ENCODE data around the gene RETREG3.

DNA sequence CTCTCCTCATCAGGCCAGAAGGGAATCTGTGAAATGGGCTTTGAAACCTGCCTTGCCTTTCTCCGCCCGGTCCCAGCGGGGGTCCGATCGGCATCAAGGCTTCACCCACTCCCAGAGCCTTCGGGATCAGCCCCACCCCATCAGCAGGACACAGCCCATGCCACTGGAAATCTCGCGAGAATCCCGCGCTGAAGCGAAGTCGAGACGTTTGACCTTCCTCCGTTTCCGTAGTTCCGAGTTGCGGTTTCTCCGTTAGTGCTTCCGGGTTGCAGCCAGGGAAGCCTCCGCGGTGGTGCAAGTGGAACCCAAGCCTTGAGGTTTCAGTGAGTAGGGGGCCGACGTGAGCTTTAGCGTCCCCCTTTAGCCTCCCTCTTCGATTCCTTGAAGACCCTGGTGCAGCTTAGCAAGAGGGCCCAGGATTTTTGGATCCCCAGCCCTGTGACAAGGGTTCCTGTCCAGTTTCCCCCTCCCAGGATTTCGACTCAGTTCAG is 47.2 kb downstream of the RETREG3 start, which contains the start of gene COASY:
- TF ChIP-seq, protein P1, sequence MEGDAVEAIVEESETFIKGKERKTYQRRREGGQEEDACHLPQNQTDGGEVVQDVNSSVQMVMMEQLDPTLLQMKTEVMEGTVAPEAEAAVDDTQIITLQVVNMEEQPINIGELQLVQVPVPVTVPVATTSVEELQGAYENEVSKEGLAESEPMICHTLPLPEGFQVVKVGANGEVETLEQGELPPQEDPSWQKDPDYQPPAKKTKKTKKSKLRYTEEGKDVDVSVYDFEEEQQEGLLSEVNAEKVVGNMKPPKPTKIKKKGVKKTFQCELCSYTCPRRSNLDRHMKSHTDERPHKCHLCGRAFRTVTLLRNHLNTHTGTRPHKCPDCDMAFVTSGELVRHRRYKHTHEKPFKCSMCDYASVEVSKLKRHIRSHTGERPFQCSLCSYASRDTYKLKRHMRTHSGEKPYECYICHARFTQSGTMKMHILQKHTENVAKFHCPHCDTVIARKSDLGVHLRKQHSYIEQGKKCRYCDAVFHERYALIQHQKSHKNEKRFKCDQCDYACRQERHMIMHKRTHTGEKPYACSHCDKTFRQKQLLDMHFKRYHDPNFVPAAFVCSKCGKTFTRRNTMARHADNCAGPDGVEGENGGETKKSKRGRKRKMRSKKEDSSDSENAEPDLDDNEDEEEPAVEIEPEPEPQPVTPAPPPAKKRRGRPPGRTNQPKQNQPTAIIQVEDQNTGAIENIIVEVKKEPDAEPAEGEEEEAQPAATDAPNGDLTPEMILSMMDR (IDR thresholded peaks at IDR 0.05) = no peak
- TF ChIP-seq POLR2AphosphoS5 (IDR thresholded peaks at IDR 0.05) = peak; percentile 92 to 95 (median 92)
- peak in 1 of 2 donors; percentile 23 for TF ChIP-seq POLR2A (IDR thresholded peaks at IDR 0.05)
- TF ChIP-seq EP300 (IDR thresholded peaks at IDR 0.05) = no peak

All from suprapubic skin (tissue), 4 donors.